IMR-90 (cell line): ENCODE results near the gene ARMH4. TPM values are rescaled to one million over a fixed set of nuclear protein-coding genes. Genes with fewer than 3 reads are reported as not detected.

ENCODE experiments used
- ATAC-seq: fragments of 200-7000 bp; cut with Tn5 transposase; 2 replicates; pipeline ENCODE4 v1.9.1; 2020; ENCODE audit warnings: low read depth, mild to moderate bottlenecking, moderate library complexity
- BruUV-seq: library from RNA; stranded (reverse); fragments of 400-500 nt; replicated peaks from 2 replicates; lab custom pipeline; 2021; lab: Mats Ljungman, UMichigan
- CTCF ChIA-PET: fragments of 300-600 bp; formaldehyde crosslinking; extraction: SDS; loops from one replicate; lab custom pipeline; 2021; ENCODE audit warnings: antibody characterized with exemption; lab: Yijun Ruan, JAX
- POLR2A ChIA-PET: fragments of 300-600 bp; sonication (Branson Sonifier 250); formaldehyde crosslinking; loops from one replicate; lab custom pipeline; 2022; ENCODE audit warnings: antibody characterized with exemption; ENCODE audit not compliant: unreplicated experiment; lab: Charles Lee
- DNase-seq: peaks from one replicate; pipeline ENCODE4 v3.0.0; 2013
- H2AFZ ChIP-seq: replicated peaks from 2 replicates; pipeline ENCODE3; 2013; ENCODE audit warnings: low read length, mild to moderate bottlenecking; ENCODE audit not compliant: poor library complexity
- H2AK5ac ChIP-seq: 2 replicates; pipeline ENCODE4 v1.6.1; 2013; ENCODE audit warnings: low read depth, low read length, inconsistent platforms
- H2AK9ac ChIP-seq: replicated peaks from 2 replicates; pipeline ENCODE3; 2013; ENCODE audit warnings: mild to moderate bottlenecking, low read depth, low read length, moderate library complexity; ENCODE audit not compliant: poor library complexity
- H2BK120ac ChIP-seq: 2 replicates; pipeline ENCODE4 v1.6.1; 2013; ENCODE audit warnings: low read depth, low read length, inconsistent platforms
- H2BK15ac ChIP-seq: 3 replicates; pipeline ENCODE4 v1.6.1; 2013; ENCODE audit warnings: low read depth, low read length, inconsistent platforms
- H2BK20ac ChIP-seq: 2 replicates; pipeline ENCODE4 v1.6.1; 2013; ENCODE audit warnings: low read depth, mild to moderate bottlenecking, inconsistent platforms, low read length, moderate library complexity
- H2BK5ac ChIP-seq: 2 replicates; pipeline ENCODE4 v1.6.1; 2013; ENCODE audit warnings: mild to moderate bottlenecking, low read depth, low read length, inconsistent platforms; ENCODE audit not compliant: poor library complexity, severe bottlenecking
- H3K14ac ChIP-seq: replicated peaks from 2 replicates; pipeline ENCODE4 v1.6.1; 2013; ENCODE audit warnings: low read depth, low read length, inconsistent platforms
- H3K18ac ChIP-seq: 2 replicates; pipeline ENCODE4 v1.6.1; 2013; ENCODE audit warnings: low read depth, low read length, control low read depth
- H3K23ac ChIP-seq: 2 replicates; pipeline ENCODE4 v1.6.1; 2013; ENCODE audit warnings: low read depth, low read length, inconsistent platforms
- H3K27ac ChIP-seq: 2 replicates; pipeline ENCODE4 v1.5.1; 2013; ENCODE audit warnings: mild to moderate bottlenecking, control low read depth, low read length; ENCODE audit not compliant: insufficient read depth
- H3K27me3 ChIP-seq: 2 replicates; pipeline ENCODE4 v1.6.1; 2013; ENCODE audit warnings: low read length; ENCODE audit not compliant: control insufficient read depth, insufficient read depth
- H3K36me3 ChIP-seq: 2 replicates; pipeline ENCODE4 v1.6.1; 2013; ENCODE audit warnings: low read length, mixed read lengths; ENCODE audit not compliant: control insufficient read depth, insufficient read depth
- H3K4ac ChIP-seq: 2 replicates; pipeline ENCODE4 v1.6.1; 2013; ENCODE audit warnings: low read depth, low read length, inconsistent platforms
- H3K4me1 ChIP-seq: 2 replicates; pipeline ENCODE4 v1.6.1; 2013; ENCODE audit warnings: low read length, mixed read lengths; ENCODE audit not compliant: control insufficient read depth, insufficient read depth
- H3K4me2 ChIP-seq: 2 replicates; pipeline ENCODE4 v1.6.1; 2013; ENCODE audit warnings: low read depth, mild to moderate bottlenecking, control low read depth, low read length, moderate library complexity
- H3K4me3 ChIP-seq: 2 replicates; pipeline ENCODE4 v1.5.1; 2013; ENCODE audit warnings: low read depth, mild to moderate bottlenecking, control low read depth, low read length, moderate library complexity; ENCODE audit not compliant: insufficient read depth
- H3K56ac ChIP-seq: 2 replicates; pipeline ENCODE4 v1.6.1; 2013; ENCODE audit warnings: low read length, inconsistent platforms; ENCODE audit not compliant: insufficient read depth; ENCODE audit errors: extremely low read depth
- H3K79me1 ChIP-seq, 2 experiments: 2 replicates each; pipeline ENCODE4 v1.6.1; 2013; ENCODE audit warnings: low read length in 2 of 2, inconsistent platforms in 1 of 2, low read depth in 1 of 2
- H3K9ac ChIP-seq: 2 replicates; pipeline ENCODE4 v1.6.1; 2013; ENCODE audit warnings: low read depth, low read length, control low read depth
- H3K9me1 ChIP-seq: 2 replicates; pipeline ENCODE4 v1.6.1; 2013; ENCODE audit warnings: low read length, inconsistent platforms; ENCODE audit not compliant: insufficient read depth
- H3K9me3 ChIP-seq: 2 replicates; pipeline ENCODE4 v1.6.1; 2013; ENCODE audit warnings: low read length; ENCODE audit not compliant: control insufficient read depth, insufficient read depth
- H4K20me1 ChIP-seq: 2 replicates; pipeline ENCODE4 v1.6.1; 2013; ENCODE audit warnings: low read length, inconsistent platforms; ENCODE audit not compliant: insufficient read depth
- H4K5ac ChIP-seq: 2 replicates; pipeline ENCODE4 v1.6.1; 2013; ENCODE audit warnings: mild to moderate bottlenecking, low read depth, low read length, control low read depth
- H4K8ac ChIP-seq, 2 experiments: 2 replicates each; pipeline ENCODE4 v1.6.1; 2013; ENCODE audit warnings: low read depth in 2 of 2, low read length in 2 of 2, control low read depth in 1 of 2, inconsistent platforms in 1 of 2
- H4K91ac ChIP-seq: 2 replicates; pipeline ENCODE4 v1.6.1; 2013; ENCODE audit warnings: low read depth, low read length, inconsistent platforms; ENCODE audit not compliant: insufficient read depth
- BHLHE40 ChIP-seq: fragments of 150-350 bp; IDR thresholded peaks from 2 replicates; pipeline ENCODE4 v1.6.1; 2016; ENCODE audit warnings: mild to moderate bottlenecking, low read depth, low read length
- CEBPB ChIP-seq: IDR thresholded peaks from 2 replicates; pipeline ENCODE4 v1.6.1; 2012; ENCODE audit warnings: low read depth, low read length, improper control_type of control experiment
- CHD1 ChIP-seq: IDR thresholded peaks from 2 replicates; pipeline ENCODE4 v1.6.1; 2012; ENCODE audit warnings: low read depth, low read length, improper control_type of control experiment
- FOS ChIP-seq: fragments of 150-350 bp; IDR thresholded peaks from 2 replicates; pipeline ENCODE4 v1.6.1; 2016; ENCODE audit warnings: low read depth, low read length
- MAFK ChIP-seq: IDR thresholded peaks from 2 replicates; pipeline ENCODE4 v1.6.1; 2012; ENCODE audit warnings: low read depth, low read length, improper control_type of control experiment
- MAZ ChIP-seq: IDR thresholded peaks from 2 replicates; pipeline ENCODE4 v1.6.1; 2012; ENCODE audit warnings: low read depth, mild to moderate bottlenecking, low read length, improper control_type of control experiment, moderate library complexity, borderline replicate concordance
- MXI1 ChIP-seq: IDR thresholded peaks from 2 replicates; pipeline ENCODE4 v1.6.1; 2012; ENCODE audit warnings: low read depth, mild to moderate bottlenecking, low read length, moderate library complexity, borderline replicate concordance
- POLR2A ChIP-seq: IDR thresholded peaks from 2 replicates; pipeline ENCODE4 v1.6.1; 2012; ENCODE audit warnings: mild to moderate bottlenecking, low read depth, low read length
- SMC3 ChIP-seq: fragments of 150-350 bp; IDR thresholded peaks from 2 replicates; pipeline ENCODE4 v1.6.1; 2016; ENCODE audit warnings: low read depth, mild to moderate bottlenecking, antibody characterized with exemption, low read length, moderate library complexity
- USF2 ChIP-seq: fragments of 150-350 bp; IDR thresholded peaks from 2 replicates; pipeline ENCODE4 v1.6.1; 2017; ENCODE audit warnings: mild to moderate bottlenecking, antibody characterized with exemption, low read length, low read depth
- WGBS, 2 experiments: methylation state at CpG; one replicate each; pipeline versions ENCODE4 v1.1.5 to v1.1.7; 2013; ENCODE audit warnings: missing lambda C conversion rate in 2 of 2; ENCODE audit not compliant: insufficient read length in 1 of 2; ENCODE audit errors: extremely low coverage in 2 of 2; 5-methylcytosine and 5-hydroxymethylcytosine counted together
- dilution Hi-C: fragments of 300-500 bp; cut with HindIII; formaldehyde crosslinking; loops from one replicate; pipeline ENCODE4 v1.14.3; 2018; ENCODE audit warnings: low sequenced_read_pairs; ENCODE audit not compliant: unreplicated experiment
- in situ Hi-C: fragments of 300-500 bp; cut with MboI; formaldehyde crosslinking; loops from 3 replicates; pipeline ENCODE4 v1.14.3; 2019; ENCODE audit warnings: low sequenced_read_pairs, inconsistent platforms, mixed read lengths
- intact Hi-C: fragments of 100-400 bp; cut with micrococcal nuclease; formaldehyde crosslinking; loops from 2 replicates; pipeline ENCODE4 v1.10.0; 2022
- polyA plus RNA-seq, 3 experiments: library from polyadenylated mRNA; depleted of rRNA; stranded (reverse); fragments of >200 nt; gene quantifications; 2 replicates each; pipeline ENCODE4 v1.2.3, GENCODE V29; 2012; ENCODE audit warnings: low replicate concordance in 1 of 3
- total RNA-seq: library from RNA; depleted of rRNA; stranded (reverse); fragments of >200 nt; gene quantifications from 2 replicates; pipeline ENCODE4 v1.2.3, GENCODE V29; 2012

ARMH4 gene
- total and polyA plus RNA-seq, 2 of the 4 experiments (the other 2 are of a cell fraction), result 4.6 to 5.6 TPM

DNA sequence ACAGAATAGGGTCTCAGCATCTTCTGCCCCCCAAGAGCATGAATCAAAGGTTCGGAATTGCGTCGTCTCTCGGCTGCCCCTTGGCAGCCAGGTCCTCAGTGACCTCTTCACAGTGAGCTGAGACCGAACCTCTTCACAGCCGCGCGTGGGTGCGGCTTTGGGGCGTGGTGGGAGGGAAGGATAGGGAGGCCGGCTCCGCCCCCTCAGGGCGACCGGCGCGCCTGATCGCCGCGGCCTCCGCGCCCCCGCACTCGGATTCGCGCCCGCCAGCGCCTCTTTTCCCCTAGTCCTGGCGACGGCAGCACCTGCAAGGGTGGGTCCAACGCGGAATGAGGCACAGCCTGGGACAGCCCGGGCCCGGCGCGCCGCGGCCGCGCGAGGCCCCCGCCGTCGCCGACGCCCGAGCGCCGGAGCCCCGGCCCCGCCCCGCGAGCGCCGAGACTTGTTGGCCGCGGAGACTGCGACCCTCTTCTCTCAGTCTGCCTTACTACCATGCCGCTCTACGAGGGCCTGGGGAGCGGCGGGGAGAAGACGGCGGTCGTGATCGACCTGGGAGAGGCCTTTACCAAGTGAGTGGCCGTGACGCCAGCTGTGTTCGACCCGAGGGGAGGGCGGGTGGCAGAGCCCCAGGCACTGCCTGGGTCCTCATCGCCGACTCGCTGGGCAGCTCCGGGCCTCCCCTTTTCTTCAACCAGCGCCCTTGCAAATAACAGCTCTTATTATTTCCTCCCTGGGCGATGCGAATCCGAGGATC lies 47.9 kb upstream of the ARMH4 start, which contains the start of gene ACTR10:
Gene ACTR10, plus strand, starts transcription at position 424 of the 754 bp plus-strand sequence. Its CDS starts 69 bp downstream, at position 493.
- dilution Hi-C loops, result no loop called here
- Histone ChIP-seq H3K27me3 (peaks cover 2% of the 10 kb centered on the region), H3K56ac (peak within 1 kb of the TSS; percentile 84), H3K9me1 (no peaks in the 10 kb centered on the region), H2BK20ac (no peak within 1 kb of the TSS), H2BK120ac (peak within 1 kb of the TSS; percentile 81), H3K9ac (peak within 1 kb of the TSS; percentile 98), H2AK9ac (peak within 1 kb of the TSS; percentile 86), H3K23ac (peak within 1 kb of the TSS; percentile 65), H3K27ac (peak within 1 kb of the TSS; percentile 99), H2BK5ac (peak within 1 kb of the TSS; percentile 98), H3K9me3 (no peaks in the 10 kb centered on the region), H2BK15ac (peak within 1 kb of the TSS; percentile 93; the same call in 2 of the 3 replicates), H4K20me1 (no peaks in the 10 kb centered on the region), H4K91ac (peak within 1 kb of the TSS; percentile 96), H3K4me1 (no peaks in the 10 kb centered on the region), H3K36me3 (peaks cover 5% of the 10 kb centered on the region; the same call in 1 of the 2 replicates), H3K4me2 (peak within 1 kb of the TSS; percentile 99), H2AFZ (peak within 1 kb of the TSS; percentile 97), H3K14ac (peak within 1 kb of the TSS; percentile 92), H3K79me1 (peaks cover 0 to 23% of the 10 kb centered on the region in 2 experiments), H2AK5ac (peak within 1 kb of the TSS; percentile 68; the same call in 1 of the 2 replicates), H4K8ac (peak within 1 kb of the TSS; percentile 14 to 93), H3K18ac (peak within 1 kb of the TSS; percentile 96), H3K4me3 (peak within 1 kb of the TSS; percentile 99), H3K4ac (peak within 1 kb of the TSS; percentile 88), H4K5ac (peak within 1 kb of the TSS; percentile 95)
- ChIA-PET CTCF (interaction anchor here (0.5 kb wide), 1 partner anchor 23 kb away, joined by 4 read pairs; no protein-coding TSS in a partner anchor), POLR2A (interaction anchor here (0.5 kb wide), 1 partner anchor 14 kb away, joined by 6 read pairs; no protein-coding TSS in a partner anchor)
- intact Hi-C loops, result no loop called here
- ATAC-seq (peak; percentile 97), DNase-seq (peak; percentile 56)
- no TSS peak for BruUV-seq
- peak; percentile 61; the same call in 1 of the 2 replicates for TF ChIP-seq MAZ
- TF ChIP-seq POLR2A, result peak; percentile 88
- TF ChIP-seq USF2, result no peak
- TF ChIP-seq MAFK, result no peak
- no peak for TF ChIP-seq CEBPB
- TF ChIP-seq FOS, result 0 out of 2 replicates have a peak, but pooled peaks have one; percentile 2
- TF ChIP-seq SMC3, result no peak; the same call in 1 of the 2 replicates
- peak; percentile 10; the same call in 1 of the 2 replicates for TF ChIP-seq MXI1
- TF ChIP-seq BHLHE40, result 0 out of 2 replicates have a peak, but pooled peaks have one; percentile 28
- 0 out of 2 replicates have a peak, but pooled peaks have one; percentile 42 for TF ChIP-seq CHD1
- in situ Hi-C loops, result no loop called here
- WGBS, 2 experiments, result 0% methylated on average over 36 of the region's 78 CpGs; no CpG with 5 or more reads in 1 of the 2 experiments
